Brain pericyte (primary cell): Measurements from ENCODE around the gene TEKT3.

ENCODE experiments used
- DNase-seq: peaks from one replicate; pipeline ENCODE4 v3.0.0-alpha.2; 2012; ENCODE audit warnings: low read depth, low spot score

TEKT3 gene

GRCh38 chr17:15350777-15351477 lies 9.5 kb upstream of the TEKT3 start:
- DNase-seq, result no peak

- DNase-seq, result no peak
Observed at GRCh38 chr17:15349119-15349518, 7.7 kb upstream of the TEKT3 start.

- no peak for DNase-seq
Observed at GRCh38 chr17:15348021-15348420, 6.6 kb upstream of the TEKT3 start.

- no peak for DNase-seq
Observed at GRCh38 chr17:15346066-15346595, 4.7 kb upstream of the TEKT3 start.

- no peak for DNase-seq
Observed at GRCh38 chr17:15343749-15344148, 2.4 kb upstream of the TEKT3 start.

GRCh38 chr17:15342460-15342859 lies 1.1 kb upstream of the TEKT3 start:
- no peak for DNase-seq

GRCh38 chr17:15341966-15342365 lies 569 bp upstream of the TEKT3 start:
- no peak for DNase-seq

GRCh38 chr17:15340966-15341365 lies 431 bp downstream of the TEKT3 start:
- no peak for DNase-seq

- no peak for DNase-seq
Observed at GRCh38 chr17:15335446-15335845, 6.0 kb downstream of the TEKT3 start.

- no peak for DNase-seq
Observed at GRCh38 chr17:15334266-15334665, 7.1 kb downstream of the TEKT3 start.

- no peak for DNase-seq
Observed at GRCh38 chr17:15332338-15332737, 9.1 kb downstream of the TEKT3 start.

GRCh38 chr17:15323131-15323530 lies 18.3 kb downstream of the TEKT3 start:
- DNase-seq, result no peak

GRCh38 chr17:15321556-15322251 lies 19.7 kb downstream of the TEKT3 start:
- no peak for DNase-seq

- no peak for DNase-seq
Observed at GRCh38 chr17:15319452-15320010, 21.9 kb downstream of the TEKT3 start.

GRCh38 chr17:15311996-15312395 lies 29.4 kb downstream of the TEKT3 start:
- DNase-seq, result no peak

- no peak for DNase-seq
Observed at GRCh38 chr17:15309793-15310192, 31.6 kb downstream of the TEKT3 start.

- no peak for DNase-seq
Observed at GRCh38 chr17:15309236-15309635, 32.2 kb downstream of the TEKT3 start.

- DNase-seq, result no peak
Observed at GRCh38 chr17:15308758-15309157, 32.6 kb downstream of the TEKT3 start.

- no peak for DNase-seq
Observed at GRCh38 chr17:15307710-15308111, 33.7 kb downstream of the TEKT3 start.

- no peak for DNase-seq
Observed at GRCh38 chr17:15303851-15304250, 37.5 kb downstream of the TEKT3 start.

GRCh38 chr17:15303268-15303667 lies 38.1 kb downstream of the TEKT3 start:
- DNase-seq, result no peak

GRCh38 chr17:15301845-15302244 lies 39.6 kb downstream of the TEKT3 start:
- no peak for DNase-seq

- DNase-seq, result no peak
Observed at GRCh38 chr17:15298176-15298575, 43.2 kb downstream of the TEKT3 start.
